Astrocyte (in vitro differentiated cells and primary cell): Measurements from ENCODE around the gene ERCC3. TPM values are rescaled to one million over a fixed set of nuclear protein-coding genes. Genes with fewer than 3 reads are reported as not detected.

Experiments
- DNase-seq: peaks from one replicate; pipeline ENCODE4 v3.0.0-alpha.2; 2010; ENCODE audit warnings: low read depth
- FAIRE-seq: peaks from 2 replicates; lab custom pipeline; 2011; peaks lifted over from hg19 to GRCh38; lab: Jason Lieb, UNC
- H2AFZ ChIP-seq: 2 replicates; pipeline ENCODE4 v1.6.0; 2012; ENCODE audit warnings: low read depth, low read length, inconsistent platforms
- H3K27ac ChIP-seq: 2 replicates; pipeline ENCODE4 v1.5.1; 2011; ENCODE audit warnings: low read depth, low read length, inconsistent platforms
- H3K27me3 ChIP-seq: 2 replicates; pipeline ENCODE4 v1.6.0; 2011; ENCODE audit warnings: low read length, inconsistent platforms; ENCODE audit not compliant: insufficient read depth
- H3K36me3 ChIP-seq: 2 replicates; pipeline ENCODE4 v1.5.1; 2011; ENCODE audit warnings: low read length, inconsistent platforms; ENCODE audit not compliant: insufficient read depth
- H3K4me1 ChIP-seq: 2 replicates; pipeline ENCODE4 v1.5.1; 2011; ENCODE audit warnings: low read length, inconsistent platforms; ENCODE audit not compliant: insufficient read depth
- H3K4me2 ChIP-seq: 2 replicates; pipeline ENCODE4 v1.6.0; 2012; ENCODE audit warnings: low read length, inconsistent platforms
- H3K4me3 ChIP-seq: 2 replicates; pipeline ENCODE4 v1.5.1; 2011; ENCODE audit warnings: low read depth, mild to moderate bottlenecking, low read length, inconsistent platforms; ENCODE audit not compliant: insufficient read depth
- H3K79me2 ChIP-seq: 2 replicates; pipeline ENCODE4 v1.6.0; 2012; ENCODE audit warnings: mild to moderate bottlenecking, low read length, inconsistent platforms; ENCODE audit not compliant: insufficient read depth
- H3K9ac ChIP-seq: 2 replicates; pipeline ENCODE4 v1.6.0; 2012; ENCODE audit warnings: mild to moderate bottlenecking, low read length, inconsistent platforms
- H3K9me3 ChIP-seq: 2 replicates; pipeline ENCODE4 v1.5.1; 2012; ENCODE audit warnings: low read depth, mild to moderate bottlenecking, low read length, inconsistent platforms; ENCODE audit not compliant: insufficient read depth
- H4K20me1 ChIP-seq: 2 replicates; pipeline ENCODE4 v1.6.0; 2012; ENCODE audit warnings: low read length, inconsistent platforms; ENCODE audit not compliant: insufficient read depth
- H3K27ac Mint-ChIP-seq: one replicate; pipeline ENCODE4 v1.8.0; 2021; ENCODE audit warnings: mild to moderate bottlenecking, mixed read lengths; ENCODE audit not compliant: unreplicated experiment
- H3K27me3 Mint-ChIP-seq: one replicate; pipeline ENCODE4 v1.8.0; 2021; ENCODE audit warnings: low read depth, mixed read lengths; ENCODE audit not compliant: unreplicated experiment
- H3K36me3 Mint-ChIP-seq: one replicate; pipeline ENCODE4 v1.8.0; 2021; ENCODE audit warnings: low read depth, mixed read lengths; ENCODE audit not compliant: unreplicated experiment
- H3K4me1 Mint-ChIP-seq: one replicate; pipeline ENCODE4 v1.8.0; 2021; ENCODE audit warnings: low read depth, mixed read lengths; ENCODE audit not compliant: unreplicated experiment
- H3K4me3 Mint-ChIP-seq: one replicate; pipeline ENCODE4 v1.8.0; 2021; ENCODE audit warnings: mild to moderate bottlenecking, moderate library complexity, mixed read lengths; ENCODE audit not compliant: unreplicated experiment
- H3K9me3 Mint-ChIP-seq: one replicate; pipeline ENCODE4 v1.8.0; 2021; ENCODE audit warnings: mild to moderate bottlenecking, mixed read lengths; ENCODE audit not compliant: unreplicated experiment
- CTCF ChIP-seq: IDR thresholded peaks from 2 replicates; pipeline ENCODE4 v1.5.1; 2011; ENCODE audit warnings: low read depth, mild to moderate bottlenecking, inconsistent platforms, low read length, moderate library complexity; ENCODE audit not compliant: insufficient read depth
- EZH2 ChIP-seq: IDR thresholded peaks from 2 replicates; pipeline ENCODE4 v1.6.1; 2012; ENCODE audit warnings: mild to moderate bottlenecking, low read length, inconsistent platforms; ENCODE audit not compliant: insufficient read depth
- total RNA-seq: library from RNA; stranded (reverse); gene quantifications from 2 replicates; pipeline ENCODE4 v1.2.1, GENCODE V29; 2021

The ERCC3 gene
- total RNA-seq, 1 donor from 2014 or later = 34.8 TPM

GRCh38 chr2:127275789-127276188 lies 18.2 kb downstream of the ERCC3 start:
- peaks cover 44% of the 10 kb centered on the region for H3K36me3 ChIP-seq

GRCh38 chr2:127275356-127275755 lies 18.6 kb downstream of the ERCC3 start:
- H3K27ac ChIP-seq = no peak overlapping the region
- peaks cover 32% of the 10 kb centered on the region for H3K36me3 Mint-ChIP-seq
- no peak overlapping the region for H3K9ac ChIP-seq
- TF ChIP-seq CTCF (no peak), EZH2 (no peak)
- no peak overlapping the region for H3K4me3 ChIP-seq
- H3K4me1 Mint-ChIP-seq = no peaks in the 10 kb centered on the region
- H3K4me2 ChIP-seq = no peak overlapping the region
- peaks cover 3% of the 10 kb centered on the region for H3K9me3 Mint-ChIP-seq
- peaks cover 47% of the 10 kb centered on the region for H3K36me3 ChIP-seq
- peaks cover 23% of the 10 kb centered on the region for H4K20me1 ChIP-seq
- H3K79me2 ChIP-seq = peaks cover 18% of the 10 kb centered on the region
- no peak overlapping the region for H3K4me3 Mint-ChIP-seq
- DNase-seq = no peak
- FAIRE-seq = no peak
- H2AFZ ChIP-seq = no peak overlapping the region
- no peaks in the 10 kb centered on the region for H3K4me1 ChIP-seq
- no peaks in the 10 kb centered on the region for H3K27me3 ChIP-seq
- H3K27me3 Mint-ChIP-seq = no peaks in the 10 kb centered on the region
- no peak overlapping the region for H3K27ac Mint-ChIP-seq
- H3K9me3 ChIP-seq = no peaks in the 10 kb centered on the region

More at GRCh38 chr2:127275789-127276188, 18.2 kb downstream of the ERCC3 start:
- no peak overlapping the region for H3K4me3 Mint-ChIP-seq
- H3K27ac Mint-ChIP-seq = no peak overlapping the region
- Histone ChIP-seq H3K4me3 (no peak overlapping the region), H2AFZ (no peak overlapping the region), H3K9ac (no peak overlapping the region), H3K27ac (no peak overlapping the region), H4K20me1 (peaks cover 25% of the 10 kb centered on the region), H3K4me2 (no peak overlapping the region), H3K27me3 (no peaks in the 10 kb centered on the region), H3K4me1 (no peaks in the 10 kb centered on the region), H3K9me3 (no peaks in the 10 kb centered on the region), H3K79me2 (peaks cover 18% of the 10 kb centered on the region)
- H3K27me3 Mint-ChIP-seq = no peaks in the 10 kb centered on the region
- FAIRE-seq (no peak), DNase-seq (no peak)
- TF ChIP-seq CTCF (no peak), EZH2 (no peak)
- H3K4me1 Mint-ChIP-seq = no peaks in the 10 kb centered on the region
- peaks cover 30% of the 10 kb centered on the region for H3K36me3 Mint-ChIP-seq
- peaks cover 3% of the 10 kb centered on the region for H3K9me3 Mint-ChIP-seq

- peaks cover 3% of the 10 kb centered on the region for H3K9me3 Mint-ChIP-seq
- no peak for DNase-seq
- peaks cover 2% of the 10 kb centered on the region for H3K79me2 ChIP-seq
Measured at GRCh38 chr2:127270663-127271062, 23.3 kb downstream of the ERCC3 start.

More at GRCh38 chr2:127270663-127271062, 23.3 kb downstream of the ERCC3 start:
- TF ChIP-seq CTCF (no peak), EZH2 (no peak)
- H2AFZ ChIP-seq = no peak overlapping the region
- Mint-ChIP-seq H3K4me3 (no peak overlapping the region), H3K36me3 (peaks cover 42% of the 10 kb centered on the region), H3K27ac (no peak overlapping the region), H3K4me1 (no peaks in the 10 kb centered on the region), H3K27me3 (no peaks in the 10 kb centered on the region)
- H3K4me1 ChIP-seq = no peaks in the 10 kb centered on the region
- no peaks in the 10 kb centered on the region for H3K9me3 ChIP-seq
- H3K36me3 ChIP-seq = peaks cover 47% of the 10 kb centered on the region
- H3K27me3 ChIP-seq = no peaks in the 10 kb centered on the region
- no peak overlapping the region for H3K9ac ChIP-seq
- H3K4me2 ChIP-seq = no peak overlapping the region
- no peak for FAIRE-seq
- no peak overlapping the region for H3K27ac ChIP-seq
- H3K4me3 ChIP-seq = no peak overlapping the region
- H4K20me1 ChIP-seq = peaks cover 16% of the 10 kb centered on the region
